ENCODE data around the gene RBM47. TPM values are rescaled to one million over a fixed set of nuclear protein-coding genes. Genes with fewer than 3 reads are reported as not detected.
A peak's percentile ranks its signal among the peaks of the same experiment; 100 is the strongest.

Gene RBM47
- total RNA-seq, 1 donor from 2014 or later, result 105 TPM

DNA sequence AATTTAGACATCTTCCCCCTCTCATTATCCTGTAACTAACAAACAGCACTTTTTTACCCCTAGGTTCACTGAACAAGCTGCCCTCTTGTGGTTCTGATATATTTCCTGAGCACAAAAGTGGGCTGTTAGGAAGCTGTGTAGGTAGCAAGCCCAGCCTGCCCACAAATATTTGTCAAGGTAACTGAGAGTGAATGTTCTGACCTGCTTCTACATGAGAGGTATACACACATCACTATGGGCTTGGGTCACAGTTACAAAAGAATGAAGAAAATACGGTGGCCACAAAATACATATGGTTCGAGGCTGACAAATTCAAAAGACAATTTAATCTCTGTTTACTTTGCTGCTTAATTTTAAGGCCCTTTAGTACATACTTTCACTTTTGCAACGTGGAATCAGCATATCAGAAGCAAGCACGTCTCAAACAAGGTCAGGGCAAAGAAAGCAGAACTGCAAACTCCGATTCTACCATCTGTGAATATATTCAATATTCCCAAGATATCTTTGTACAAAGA is 78.7 kb downstream of the RBM47 start:
- Histone ChIP-seq H3K4me1 (peaks cover 24% of the 10 kb centered on the region), H3K36me3 (no peaks in the 10 kb centered on the region), H3K4me3 (peak overlapping the region; percentile 42), H3K27me3 (no peaks in the 10 kb centered on the region), H3K9me3 (no peaks in the 10 kb centered on the region), H3K27ac (peak overlapping the region; percentile 80)
- ATAC-seq, result peak; percentile 75
- TF ChIP-seq, protein P1, sequence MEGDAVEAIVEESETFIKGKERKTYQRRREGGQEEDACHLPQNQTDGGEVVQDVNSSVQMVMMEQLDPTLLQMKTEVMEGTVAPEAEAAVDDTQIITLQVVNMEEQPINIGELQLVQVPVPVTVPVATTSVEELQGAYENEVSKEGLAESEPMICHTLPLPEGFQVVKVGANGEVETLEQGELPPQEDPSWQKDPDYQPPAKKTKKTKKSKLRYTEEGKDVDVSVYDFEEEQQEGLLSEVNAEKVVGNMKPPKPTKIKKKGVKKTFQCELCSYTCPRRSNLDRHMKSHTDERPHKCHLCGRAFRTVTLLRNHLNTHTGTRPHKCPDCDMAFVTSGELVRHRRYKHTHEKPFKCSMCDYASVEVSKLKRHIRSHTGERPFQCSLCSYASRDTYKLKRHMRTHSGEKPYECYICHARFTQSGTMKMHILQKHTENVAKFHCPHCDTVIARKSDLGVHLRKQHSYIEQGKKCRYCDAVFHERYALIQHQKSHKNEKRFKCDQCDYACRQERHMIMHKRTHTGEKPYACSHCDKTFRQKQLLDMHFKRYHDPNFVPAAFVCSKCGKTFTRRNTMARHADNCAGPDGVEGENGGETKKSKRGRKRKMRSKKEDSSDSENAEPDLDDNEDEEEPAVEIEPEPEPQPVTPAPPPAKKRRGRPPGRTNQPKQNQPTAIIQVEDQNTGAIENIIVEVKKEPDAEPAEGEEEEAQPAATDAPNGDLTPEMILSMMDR (IDR thresholded peaks at IDR 0.05), result peak; percentile 31
- DNase-seq, result no peak
- intact Hi-C loops (cut with DNase I), result no loop called here

DNA sequence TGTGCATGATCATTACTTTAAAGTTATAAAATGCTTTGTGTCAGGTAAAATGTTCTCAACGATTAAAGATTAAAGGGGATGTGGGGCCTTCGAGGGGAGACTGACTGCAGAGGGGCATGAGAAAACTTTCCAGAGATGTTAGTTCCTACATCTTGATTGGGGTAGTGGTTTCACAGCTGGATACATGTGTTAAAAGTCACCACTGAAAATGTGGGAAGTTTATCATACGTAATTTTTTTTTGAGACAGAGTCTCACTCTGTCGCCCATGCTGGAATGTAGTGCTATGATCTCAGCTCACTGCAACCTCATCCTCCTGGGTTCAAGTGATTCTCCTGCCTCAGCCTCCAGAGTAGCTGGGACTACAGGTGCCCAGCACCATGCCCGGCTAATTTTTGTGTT is 79.5 kb downstream of the RBM47 start:
- Histone ChIP-seq H3K4me1 (peaks cover 24% of the 10 kb centered on the region), H3K27ac (peak overlapping the region; percentile 80), H3K4me3 (no peak overlapping the region), H3K27me3 (no peaks in the 10 kb centered on the region), H3K36me3 (no peaks in the 10 kb centered on the region), H3K9me3 (no peaks in the 10 kb centered on the region)
- no peak for ATAC-seq
- TF ChIP-seq, protein P1 (IDR thresholded peaks at IDR 0.05), result no peak
- DNase-seq, result no peak
- intact Hi-C loops (cut with DNase I), result no loop called here

DNA sequence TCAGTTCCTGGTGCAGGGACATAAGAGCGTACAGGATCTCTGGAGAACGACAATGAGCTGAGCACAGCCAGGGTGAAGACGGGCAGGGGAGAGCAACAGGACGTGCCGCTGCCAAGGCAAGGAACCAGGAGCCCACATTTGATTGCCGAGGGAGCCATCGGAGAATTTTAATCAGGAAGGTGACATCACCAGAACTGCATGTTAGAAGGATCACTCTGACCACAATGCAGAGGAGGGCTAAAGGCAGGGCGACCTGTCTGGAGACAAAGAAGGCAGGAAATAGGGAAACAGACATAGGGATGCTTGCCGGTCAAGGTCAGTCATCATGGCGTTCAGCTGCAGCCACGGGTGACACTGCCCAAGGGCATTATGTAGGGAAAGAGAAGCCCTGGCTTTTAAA is 81.4 kb downstream of the RBM47 start:
- intact Hi-C loops (cut with DNase I), result no loop called here

DNA sequence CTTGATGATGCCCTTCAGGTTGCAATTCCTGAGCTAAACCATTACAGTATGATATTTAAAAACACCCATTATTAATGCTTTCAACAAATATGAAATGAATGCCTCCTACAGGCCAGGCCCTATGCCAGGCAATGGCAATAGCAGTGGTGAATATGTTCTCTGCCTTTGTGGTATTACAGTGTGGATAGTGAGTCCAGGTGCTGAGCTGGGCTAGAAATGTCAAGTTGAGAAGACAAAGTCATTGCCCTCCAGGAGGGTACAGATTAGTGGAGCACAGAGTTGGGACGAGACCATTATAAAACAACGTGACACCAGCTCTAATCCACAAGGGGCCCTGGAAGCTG is 81.9 kb downstream of the RBM47 start:
- DNase-seq (no peak), ATAC-seq (no peak)
- TF ChIP-seq, protein P1 (IDR thresholded peaks at IDR 0.05), result no peak
- H3K9me3 ChIP-seq, result no peaks in the 10 kb centered on the region
- H3K4me3 ChIP-seq, result no peak overlapping the region
- no peaks in the 10 kb centered on the region for H3K36me3 ChIP-seq
- intact Hi-C loops (cut with DNase I), result no loop called here
- H3K27ac ChIP-seq, result no peak overlapping the region
- H3K27me3 ChIP-seq, result no peaks in the 10 kb centered on the region
- H3K4me1 ChIP-seq, result peaks cover 24% of the 10 kb centered on the region

More for the DNA sequence above, 81.4 kb downstream of the RBM47 start:
- Histone ChIP-seq H3K27me3 (no peaks in the 10 kb centered on the region), H3K9me3 (no peaks in the 10 kb centered on the region), H3K27ac (no peak overlapping the region), H3K4me1 (peaks cover 24% of the 10 kb centered on the region), H3K36me3 (no peaks in the 10 kb centered on the region), H3K4me3 (no peak overlapping the region)
- TF ChIP-seq, protein P1 (IDR thresholded peaks at IDR 0.05), result no peak
- DNase-seq, result no peak
- no peak for ATAC-seq

DNA sequence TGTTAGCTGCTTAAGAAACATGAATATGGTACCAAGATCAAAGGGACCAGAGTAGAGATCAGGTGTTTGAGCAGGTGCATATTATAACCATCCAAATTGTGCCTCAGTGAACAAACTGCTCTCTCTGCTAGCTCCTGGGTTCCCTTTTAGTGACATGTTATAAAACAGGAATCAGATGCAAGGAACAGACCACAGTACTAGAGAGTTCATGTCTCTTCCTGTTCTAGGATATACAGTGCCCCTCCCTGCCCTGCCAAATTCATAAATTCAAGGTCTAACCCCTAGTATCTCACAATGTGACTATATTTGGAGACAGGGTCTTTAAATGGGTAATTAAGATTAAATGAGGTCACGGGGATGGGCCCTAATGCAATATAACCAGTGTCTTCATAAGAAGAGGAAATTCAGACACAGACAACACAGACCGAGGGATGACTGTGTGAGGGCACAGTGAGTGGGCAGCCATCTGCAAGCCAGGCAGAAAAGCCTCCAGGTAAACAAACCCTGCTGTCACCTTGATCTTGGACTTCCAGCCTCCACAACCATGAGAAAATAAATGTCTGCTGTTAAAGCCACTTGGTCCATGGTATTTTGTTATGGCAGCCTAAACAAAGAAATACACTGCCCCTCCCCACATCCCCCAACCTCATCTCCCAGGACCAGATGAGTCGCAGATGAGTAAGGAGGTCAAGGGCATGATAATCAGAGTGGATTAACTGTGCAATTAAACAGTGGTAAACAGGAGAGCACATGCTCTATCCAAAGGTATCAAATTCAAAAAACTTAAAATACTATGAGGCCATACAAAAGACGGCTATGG is 82.5 kb downstream of the RBM47 start:
- peaks cover 24% of the 10 kb centered on the region for H3K4me1 ChIP-seq
- H3K9me3 ChIP-seq, result no peaks in the 10 kb centered on the region
- intact Hi-C loops (cut with DNase I), result no loop called here

More for the DNA sequence above, 82.5 kb downstream of the RBM47 start:
- Histone ChIP-seq H3K36me3 (no peaks in the 10 kb centered on the region), H3K27me3 (no peaks in the 10 kb centered on the region), H3K27ac (no peak overlapping the region), H3K4me3 (no peak overlapping the region)
- no peak for DNase-seq
- TF ChIP-seq, protein P1 (IDR thresholded peaks at IDR 0.05), result no peak
- peak; percentile 41 for ATAC-seq

All from upper lobe of right lung (tissue), 1 donor.